Measurements from ENCODE around the gene RBFOX2. TPM values are rescaled to one million over a fixed set of nuclear protein-coding genes. Genes with fewer than 3 reads are reported as not detected.

RBFOX2 gene
- total and polyA plus RNA-seq, 2 of the 8 experiments (the other 6 are each of a cell fraction or from before 2014, with no cell fraction given) = 121 to 122 TPM

DNA sequence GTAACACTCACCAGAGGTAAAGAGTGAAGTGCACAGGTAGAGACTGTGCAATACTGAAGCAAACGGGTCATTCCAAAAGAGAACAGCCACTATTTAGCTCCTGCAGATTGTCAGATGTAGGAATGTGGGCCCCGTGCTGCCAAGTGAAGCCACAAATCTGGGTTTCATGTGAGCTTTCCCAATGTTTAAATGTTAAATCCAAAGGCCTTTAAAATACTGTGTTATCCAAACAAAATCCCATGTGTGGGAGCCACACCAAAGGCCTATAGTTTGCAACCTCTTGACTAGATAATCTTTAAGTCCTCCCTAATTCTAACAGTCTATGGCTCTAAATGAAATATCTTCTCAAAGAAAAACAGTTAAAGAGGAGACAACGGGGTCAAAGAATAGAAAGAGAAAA, 43.3 kb downstream of the RBFOX2 start:
- H3K4me1 ChIP-seq (replicated peaks in 1 of 4; ENCODE audit: control insufficient read depth in 3 of 4, insufficient read depth in 4 of 4, low read length in 3 of 4) = peaks cover 0 to 12% (median 2%) of the 10 kb centered on the region in 4 experiments; a peak in 3 of 7 replicates
- H2BK120ac ChIP-seq (replicated peaks; ENCODE audit: low read depth, low read length) = no peak overlapping the region
- no peaks in the 10 kb centered on the region for H3K27me3 ChIP-seq (replicated peaks in 1 of 4; ENCODE audit: control insufficient read depth in 3 of 4, extremely low read depth in 1 of 4, insufficient read depth in 3 of 4, low read length in 3 of 4)
- H3K4me2 ChIP-seq (ENCODE audit: insufficient read depth in 1 of 2, low read depth in 2 of 2, low read length in 2 of 2) = no peak overlapping the region
- no peaks in the 10 kb centered on the region for H3K36me3 ChIP-seq (ENCODE audit: control insufficient read depth in 2 of 4, insufficient read depth in 4 of 4, low read length in 3 of 4)
- POLR2A ChIA-PET (ENCODE audit: partially characterized antibody) = no interaction called here
- WGBS, 2 experiments (ENCODE audit: extremely low coverage in 1 of 2, insufficient coverage in 1 of 2, insufficient read length in 1 of 2, insufficient replicate concordance in 2 of 2, low coverage in 1 of 2, low lambda C conversion rate in 2 of 2, missing lambda C conversion rate in 1 of 2) = 85% methylated on average over 3 of the region's 3 CpGs; no CpG with 5 or more reads in 1 of the 2 experiments
- no peak overlapping the region for H4K8ac ChIP-seq (ENCODE audit: extremely low read depth, insufficient read depth, low read length)
- no peak overlapping the region for H3K14ac ChIP-seq (ENCODE audit: insufficient read length)
- CTCF ChIA-PET (ENCODE audit: partially characterized antibody) = interaction anchor here (1.0 to 1.2 kb wide), 2 partner anchors 16 to 20 kb away, joined by 3 read pairs; no protein-coding TSS in a partner anchor
- H3K18ac ChIP-seq (ENCODE audit: extremely low read depth, low read length) = no peak overlapping the region
- no peak overlapping the region for H3K27ac ChIP-seq (ENCODE audit: low read depth, low read length)
- no peak overlapping the region for H4K5ac ChIP-seq (ENCODE audit: insufficient read length, low read depth, low read length)
- H2BK12ac ChIP-seq (ENCODE audit: low read depth, low read length) = no peak overlapping the region
- no peak overlapping the region for H3K9ac ChIP-seq (replicated peaks in 1 of 4; ENCODE audit: extremely low read depth in 1 of 4, low read depth in 3 of 4, low read length in 3 of 4)
- no peak overlapping the region for H2BK20ac ChIP-seq (ENCODE audit: low read length)
- H3K23ac ChIP-seq (ENCODE audit: insufficient read length) = no peak overlapping the region
- H3K4me3 ChIP-seq (ENCODE audit: extremely low read depth in 1 of 4, insufficient read depth in 2 of 4, low read depth in 3 of 4, low read length in 4 of 4) = no peak overlapping the region
- no peaks in the 10 kb centered on the region for H3K23me2 ChIP-seq (ENCODE audit: low read depth, low read length)
- H2BK15ac ChIP-seq (ENCODE audit: low read length) = no peak overlapping the region
- H2BK5ac ChIP-seq (ENCODE audit: low read depth, low read length) = no peak overlapping the region
- no peaks in the 10 kb centered on the region for H3K9me3 ChIP-seq (ENCODE audit: insufficient read depth in 2 of 2, low read depth in 1 of 2, low read length in 1 of 2)
- peaks cover 5 to 13% of the 10 kb centered on the region in 2 experiments for H4K20me1 ChIP-seq (replicated peaks in 1 of 2; ENCODE audit: control insufficient read depth in 1 of 2, insufficient read depth in 2 of 2, low read length in 2 of 2)
- no peak overlapping the region for H2AK5ac ChIP-seq (ENCODE audit: low read depth, low read length)
- no peak overlapping the region for H3K56ac ChIP-seq (replicated peaks; ENCODE audit: insufficient read length, low read depth, low read length)
- H3K79me1 ChIP-seq (ENCODE audit: low read depth, low read length) = peaks cover 3% of the 10 kb centered on the region; the same call in 1 of the 2 replicates
- no peak overlapping the region for H4K91ac ChIP-seq (replicated peaks; ENCODE audit: insufficient read length, low read length)
- DNase-seq (ENCODE audit: low read depth in 1 of 2, low spot score in 2 of 2) = no peak
- H3K79me2 ChIP-seq (ENCODE audit: control insufficient read depth in 1 of 2, insufficient read depth in 2 of 2, low read length in 2 of 2) = peaks cover 0 to 80% of the 10 kb centered on the region in 2 experiments; a peak in 2 of 4 replicates
- no peak overlapping the region for H3K4ac ChIP-seq (replicated peaks; ENCODE audit: insufficient read length, low read depth, low read length)
- FAIRE-seq = no peak
- no peak overlapping the region for H2AFZ ChIP-seq (ENCODE audit: low read length)
- no peak for TF ChIP-seq SRF (IDR thresholded peaks at IDR 0.05; ENCODE audit: low read depth, low read length)
- TF ChIP-seq TAF1 (IDR thresholded peaks at IDR 0.05; ENCODE audit: low read depth, low read length) = no peak
- TF ChIP-seq HDAC6 (IDR thresholded peaks at IDR 0.05; ENCODE audit: low read depth, low read length) = no peak
- no peak for TF ChIP-seq RBBP5 (IDR thresholded peaks at IDR 0.05; ENCODE audit: borderline replicate concordance, low read depth, low read length)
- no peak for TF ChIP-seq TCF12 (IDR thresholded peaks at IDR 0.05; ENCODE audit: low read depth, low read length)
- TF ChIP-seq SP2 (IDR thresholded peaks at IDR 0.05; ENCODE audit: low read length) = no peak
- TF ChIP-seq EZH2 (IDR thresholded peaks at IDR 0.05; ENCODE audit: low read depth, low read length, severe bottlenecking) = no peak
- no peak for TF ChIP-seq CBX5 (IDR thresholded peaks at IDR 0.05; ENCODE audit: low read depth, low read length)
- TF ChIP-seq JUND (IDR thresholded peaks at IDR 0.05; ENCODE audit: low read length) = no peak
- TF ChIP-seq, protein P1, sequence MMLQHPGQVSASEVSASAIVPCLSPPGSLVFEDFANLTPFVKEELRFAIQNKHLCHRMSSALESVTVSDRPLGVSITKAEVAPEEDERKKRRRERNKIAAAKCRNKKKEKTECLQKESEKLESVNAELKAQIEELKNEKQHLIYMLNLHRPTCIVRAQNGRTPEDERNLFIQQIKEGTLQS (IDR thresholded peaks at IDR 0.05; ENCODE audit: insufficient read depth, low read depth, low read length) = no peak
- TF ChIP-seq HDAC2 (IDR thresholded peaks at IDR 0.05; ENCODE audit: borderline replicate concordance in 1 of 2, low read depth in 2 of 2, low read length in 2 of 2) = no peak
- TF ChIP-seq, protein P2, sequence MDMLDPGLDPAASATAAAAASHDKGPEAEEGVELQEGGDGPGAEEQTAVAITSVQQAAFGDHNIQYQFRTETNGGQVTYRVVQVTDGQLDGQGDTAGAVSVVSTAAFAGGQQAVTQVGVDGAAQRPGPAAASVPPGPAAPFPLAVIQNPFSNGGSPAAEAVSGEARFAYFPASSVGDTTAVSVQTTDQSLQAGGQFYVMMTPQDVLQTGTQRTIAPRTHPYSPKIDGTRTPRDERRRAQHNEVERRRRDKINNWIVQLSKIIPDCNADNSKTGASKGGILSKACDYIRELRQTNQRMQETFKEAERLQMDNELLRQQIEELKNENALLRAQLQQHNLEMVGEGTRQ (IDR thresholded peaks at IDR 0.05; ENCODE audit: low read length) = no peak

Measured in H1 (cell line).